Spleen (tissue), 7 donors: Measurements from ENCODE around the gene SUDS3.

Source experiments
- POLR2A ChIP-seq, 3 donors: fragments of 450-650 bp; IDR thresholded peaks; one replicate each; pipeline ENCODE4 v1.5.1; 2017; ENCODE audit warnings: antibody characterized with exemption in 3 of 3, mild to moderate bottlenecking in 1 of 3
- POLR2AphosphoS5 ChIP-seq, 3 donors: sonication (generic); formaldehyde crosslinking; IDR thresholded peaks; one replicate each; pipeline ENCODE4 v1.5.1; 2017; ENCODE audit warnings: antibody characterized with exemption in 3 of 3
- TF ChIP-seq, protein P1 (sequence below), 11 experiments: fragments of 200-600 bp in 7 of 11; fragments of 450-650 bp in 4 of 11; sonication (generic) in 4 of 11; IDR thresholded peaks in 8 of 11; conservative IDR thresholded peaks in 3 of 11; 1 replicate in 7 of 11; 2 replicates in 4 of 11; pipeline versions ENCODE4 v1.4.0 to v1.8.0; 2016 to 2021; ENCODE audit warnings: antibody characterized with exemption in 11 of 11, inconsistent platforms in 4 of 11, mild to moderate bottlenecking in 1 of 11
- donor health status: DM: no; HTN: no; CAD: no; lungs with moderate emphysema.
- donor health status: DM: no; HTN: no; CAD: no.
- donor health status: DM: no; HTN: no; CAD: no.

GRCh38 chr12:118398940-118399339, 22.6 kb downstream of the SUDS3 start:
- TF ChIP-seq, protein P1, sequence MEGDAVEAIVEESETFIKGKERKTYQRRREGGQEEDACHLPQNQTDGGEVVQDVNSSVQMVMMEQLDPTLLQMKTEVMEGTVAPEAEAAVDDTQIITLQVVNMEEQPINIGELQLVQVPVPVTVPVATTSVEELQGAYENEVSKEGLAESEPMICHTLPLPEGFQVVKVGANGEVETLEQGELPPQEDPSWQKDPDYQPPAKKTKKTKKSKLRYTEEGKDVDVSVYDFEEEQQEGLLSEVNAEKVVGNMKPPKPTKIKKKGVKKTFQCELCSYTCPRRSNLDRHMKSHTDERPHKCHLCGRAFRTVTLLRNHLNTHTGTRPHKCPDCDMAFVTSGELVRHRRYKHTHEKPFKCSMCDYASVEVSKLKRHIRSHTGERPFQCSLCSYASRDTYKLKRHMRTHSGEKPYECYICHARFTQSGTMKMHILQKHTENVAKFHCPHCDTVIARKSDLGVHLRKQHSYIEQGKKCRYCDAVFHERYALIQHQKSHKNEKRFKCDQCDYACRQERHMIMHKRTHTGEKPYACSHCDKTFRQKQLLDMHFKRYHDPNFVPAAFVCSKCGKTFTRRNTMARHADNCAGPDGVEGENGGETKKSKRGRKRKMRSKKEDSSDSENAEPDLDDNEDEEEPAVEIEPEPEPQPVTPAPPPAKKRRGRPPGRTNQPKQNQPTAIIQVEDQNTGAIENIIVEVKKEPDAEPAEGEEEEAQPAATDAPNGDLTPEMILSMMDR (IDR thresholded peaks at IDR 0.05 in 8 of 11, conservative IDR thresholded peaks at IDR 0.05 in 3 of 11) = no peak
- TF ChIP-seq POLR2AphosphoS5 (IDR thresholded peaks at IDR 0.05) = no peak
- TF ChIP-seq POLR2A (IDR thresholded peaks at IDR 0.05) = no peak
